NB4 (cell line): ENCODE measurements around the gene GPATCH2L.

Source experiments
- DNase-seq: peaks from one replicate; pipeline ENCODE4 v3.0.0; 2010; ENCODE audit warnings: low read depth
- H3K4me3 ChIP-seq: one replicate; pipeline ENCODE4 v1.5.1; 2011; ENCODE audit warnings: mild to moderate bottlenecking, low read depth, low read length, moderate library complexity
- CTCF ChIP-seq: IDR thresholded peaks from one replicate; pipeline ENCODE4 v1.5.1; 2012; ENCODE audit warnings: low read depth, low read length
- MAX ChIP-seq: IDR thresholded peaks from 2 replicates; pipeline ENCODE4 v1.6.1; 2011; ENCODE audit warnings: low read depth, low read length
- MYC ChIP-seq: IDR thresholded peaks from 2 replicates; pipeline ENCODE4 v1.6.1; 2011; ENCODE audit warnings: low read depth, low read length
- POLR2A ChIP-seq: IDR thresholded peaks from 2 replicates; pipeline ENCODE4 v1.6.1; 2011; ENCODE audit warnings: mild to moderate bottlenecking; ENCODE audit not compliant: insufficient read length; ENCODE audit errors: extremely low read depth

The GPATCH2L gene

DNA sequence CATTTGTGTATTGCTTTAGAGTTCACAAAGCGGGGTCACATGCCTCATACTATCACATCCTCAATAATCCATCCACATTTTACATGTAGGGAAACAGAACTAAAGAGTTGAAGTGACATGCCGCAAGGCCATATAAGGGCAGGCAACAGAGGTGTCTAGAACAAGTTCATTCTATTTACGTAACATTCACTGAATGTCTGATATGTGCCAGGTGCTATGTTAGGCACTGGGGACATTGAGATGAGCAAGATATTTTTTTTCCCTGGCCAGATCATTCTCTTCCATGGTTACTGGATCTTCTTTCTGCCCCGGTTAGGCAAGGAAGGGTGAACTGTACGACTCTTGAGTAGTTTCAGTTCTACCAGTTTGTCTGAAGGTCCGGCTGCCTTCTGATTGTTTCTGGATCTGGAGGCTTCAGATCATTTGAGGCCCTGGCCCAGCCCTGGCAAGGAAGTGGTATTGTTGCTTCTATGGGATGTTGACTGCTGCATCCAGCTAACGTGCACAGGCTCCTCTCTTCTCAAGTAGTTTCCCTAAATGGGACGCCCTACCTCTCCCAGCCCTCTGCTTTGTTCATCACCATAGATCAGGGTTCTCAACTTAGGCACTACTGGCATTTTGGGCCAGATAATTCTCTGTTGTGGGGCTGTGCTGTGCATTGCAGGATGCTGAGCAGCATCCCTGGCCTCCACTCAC is 12.1 kb downstream of the GPATCH2L start:
- DNase-seq = no peak
- no peak overlapping the region for H3K4me3 ChIP-seq
- no peak for TF ChIP-seq MAX

DNA sequence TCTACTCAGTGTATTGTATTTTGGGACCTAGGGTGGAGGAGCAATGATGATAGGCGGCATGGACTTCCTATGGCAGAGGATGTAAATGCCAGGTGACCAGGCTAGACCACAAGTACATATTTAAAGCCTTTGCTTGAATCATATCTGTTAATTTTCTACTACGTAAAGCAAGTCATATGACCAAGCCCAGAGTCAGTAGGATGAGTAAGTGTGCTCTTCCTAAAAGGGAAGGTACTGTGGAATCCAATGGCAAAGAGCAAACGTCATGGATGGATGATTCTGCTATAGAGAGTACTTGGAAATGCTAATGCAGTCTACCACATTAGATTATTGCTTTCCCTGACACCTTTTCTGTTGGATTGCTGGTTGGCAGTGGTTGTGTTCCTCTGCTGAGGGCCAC is 16.8 kb downstream of the GPATCH2L start:
- H3K4me3 ChIP-seq = no peak overlapping the region
- TF ChIP-seq POLR2A = no peak
- TF ChIP-seq MAX = no peak
- TF ChIP-seq MYC = no peak
- no peak for TF ChIP-seq CTCF
- no peak for DNase-seq

DNA sequence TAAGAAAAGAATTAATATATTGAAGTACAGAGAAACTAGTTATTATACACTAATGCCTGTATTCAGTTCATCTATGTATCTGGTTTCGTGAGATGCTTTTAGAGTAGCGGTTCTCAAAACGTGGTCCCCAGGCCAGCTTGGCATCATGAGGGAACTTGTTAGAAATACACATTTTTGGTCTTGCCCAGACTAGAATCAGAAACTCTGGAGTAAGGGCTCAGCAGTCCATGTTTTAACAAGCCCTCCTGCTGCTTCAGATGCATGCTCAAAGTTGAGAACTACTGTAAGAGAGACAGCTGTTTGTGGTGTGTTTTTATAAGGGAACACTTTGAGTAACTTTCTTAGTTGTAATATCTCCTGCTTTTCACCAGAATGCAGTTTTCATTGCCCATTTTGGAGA is 18.1 kb downstream of the GPATCH2L start:
- TF ChIP-seq MYC = no peak
- TF ChIP-seq MAX = no peak
- no peak for TF ChIP-seq POLR2A
- DNase-seq = no peak
- no peak overlapping the region for H3K4me3 ChIP-seq

DNA sequence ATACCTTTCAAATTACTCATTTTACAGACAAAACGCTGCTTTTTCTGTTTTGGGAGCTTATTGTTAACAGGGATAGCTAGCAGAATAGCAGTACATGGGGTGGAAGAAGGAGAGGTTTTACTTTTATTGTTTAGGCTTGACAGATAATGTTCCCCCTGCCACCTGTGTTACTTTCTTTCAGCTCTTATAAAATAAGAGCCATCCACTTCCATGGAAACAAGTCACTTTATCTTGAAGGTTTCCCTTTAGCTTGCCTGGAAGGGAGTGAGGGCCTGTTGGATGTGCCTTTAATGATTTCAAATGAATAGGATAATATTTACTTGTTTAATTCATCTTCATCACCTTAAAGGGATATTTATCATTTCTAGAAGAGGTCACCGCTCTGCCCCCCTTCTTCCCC is 23.3 kb downstream of the GPATCH2L start:
- no peak overlapping the region for H3K4me3 ChIP-seq
- DNase-seq = no peak
- TF ChIP-seq POLR2A (no peak), MYC (no peak), MAX (no peak), CTCF (no peak)

- DNase-seq = no peak
- no peak overlapping the region for H3K4me3 ChIP-seq
- TF ChIP-seq CTCF (no peak), POLR2A (no peak), MYC (no peak), MAX (no peak)
Measured at GRCh38 chr14:76175942-76176341, 24.2 kb downstream of the GPATCH2L start.

- TF ChIP-seq MAX = no peak
- TF ChIP-seq POLR2A = no peak
- TF ChIP-seq MYC = no peak
- peak; percentile 14 for TF ChIP-seq CTCF
- peak; percentile 15 for DNase-seq
- no peak overlapping the region for H3K4me3 ChIP-seq
Measured at GRCh38 chr14:76181546-76181945, 29.8 kb downstream of the GPATCH2L start.
